ENCODE results near the gene PRKACB.
"Not testable (repeated sequence)": the region's sequence is repeated elsewhere in the genome, so short reads cannot be mapped to it uniquely, and the experiment has no call there.

Gene PRKACB

GRCh38 chr1:84143796-84144565, at the start of gene PRKACB:
PRKACB (plus strand) TSS chr1:84144271; CDS start chr1:84144362, 91 bp downstream.
- no peak for DNase-seq (ENCODE audit: low read depth, low spot score)

- DNase-seq (ENCODE audit: low read depth, low spot score), result no peak
Measured at GRCh38 chr1:84095308-84095707, 48.8 kb upstream of the PRKACB start.

DNA sequence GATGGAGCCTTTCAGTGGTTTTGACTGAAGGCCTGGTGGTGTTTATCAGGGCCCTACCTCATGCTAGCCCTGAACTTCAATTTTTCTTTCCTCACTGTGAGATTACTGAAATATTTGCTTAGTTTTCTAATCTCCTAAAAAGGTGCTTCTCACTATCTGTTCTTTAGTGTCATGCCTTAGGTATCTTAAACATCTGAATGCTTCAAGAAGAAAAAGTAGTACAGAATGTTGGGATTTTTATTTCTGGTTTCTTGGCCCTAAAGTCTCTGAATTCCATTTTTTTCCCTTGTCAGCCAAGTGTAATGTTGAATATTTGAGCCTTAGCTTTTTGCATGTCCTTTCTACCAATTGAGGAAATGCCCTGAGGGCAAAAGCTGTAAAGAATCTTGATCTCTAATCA, 47.9 kb upstream of the PRKACB start:
- no peak for DNase-seq (ENCODE audit: low read depth, low spot score)

- DNase-seq (ENCODE audit: low read depth, low spot score), result no peak
Measured at GRCh38 chr1:84101204-84101603, 42.9 kb upstream of the PRKACB start.

- DNase-seq (ENCODE audit: low read depth, low spot score), result peak; percentile 31
Measured at GRCh38 chr1:84103197-84103992, 40.7 kb upstream of the PRKACB start.

- not testable (repeated sequence) for DNase-seq (ENCODE audit: low read depth, low spot score)
Measured at GRCh38 chr1:84107538-84107937, 36.5 kb upstream of the PRKACB start.

DNA sequence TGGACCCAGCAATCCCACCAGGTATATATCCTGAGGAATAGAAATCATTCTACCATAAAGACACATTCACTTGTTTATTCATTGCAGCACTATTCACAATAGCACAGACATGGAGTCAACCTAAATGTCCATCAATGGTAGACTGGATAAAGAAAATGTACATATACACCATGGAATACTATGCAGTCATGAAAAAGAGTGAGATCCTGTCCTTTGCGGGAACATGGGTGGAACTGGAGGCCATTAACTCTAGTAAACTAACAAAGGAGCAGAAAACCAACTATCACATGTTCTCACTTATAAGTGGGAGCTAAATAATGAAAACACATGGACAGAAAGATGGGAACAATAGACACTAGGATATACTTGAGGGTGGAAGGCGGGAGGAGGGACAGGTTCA, 36.1 kb upstream of the PRKACB start:
- DNase-seq (ENCODE audit: low read depth, low spot score), result no peak

DNA sequence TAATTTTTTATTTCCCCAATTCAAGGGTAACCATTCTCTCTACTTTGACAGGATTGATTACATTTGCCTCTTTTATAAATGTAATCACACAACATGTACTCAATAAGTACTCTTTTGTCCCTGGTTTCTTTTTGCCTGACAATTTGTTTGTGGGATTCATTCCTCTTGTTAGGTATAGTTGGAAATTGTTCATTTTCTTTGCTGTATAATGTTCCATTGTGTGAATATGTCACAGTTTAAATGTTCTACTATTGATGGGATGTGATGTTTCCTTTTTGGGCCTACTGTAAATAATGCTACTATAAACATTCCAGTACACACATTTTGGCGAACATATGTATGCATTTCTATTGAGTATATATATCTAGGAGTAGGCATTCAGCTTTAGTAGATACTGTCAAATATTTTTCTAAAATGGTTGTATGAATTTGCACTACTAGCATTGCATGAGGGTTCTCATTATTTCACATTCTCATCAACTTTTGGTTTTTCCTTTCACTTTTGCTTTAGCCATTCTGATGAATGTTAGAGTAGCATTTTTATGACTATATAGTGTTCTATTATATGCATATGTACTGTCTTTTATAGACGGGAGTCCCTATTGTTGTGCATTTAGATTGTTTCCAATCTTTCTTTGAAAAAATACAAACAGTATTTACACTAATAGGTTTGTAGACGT, 35.0 kb upstream of the PRKACB start:
- no peak for DNase-seq (ENCODE audit: low read depth, low spot score)

GRCh38 chr1:84110629-84111028, 33.4 kb upstream of the PRKACB start:
- DNase-seq (ENCODE audit: low read depth, low spot score), result no peak

DNA sequence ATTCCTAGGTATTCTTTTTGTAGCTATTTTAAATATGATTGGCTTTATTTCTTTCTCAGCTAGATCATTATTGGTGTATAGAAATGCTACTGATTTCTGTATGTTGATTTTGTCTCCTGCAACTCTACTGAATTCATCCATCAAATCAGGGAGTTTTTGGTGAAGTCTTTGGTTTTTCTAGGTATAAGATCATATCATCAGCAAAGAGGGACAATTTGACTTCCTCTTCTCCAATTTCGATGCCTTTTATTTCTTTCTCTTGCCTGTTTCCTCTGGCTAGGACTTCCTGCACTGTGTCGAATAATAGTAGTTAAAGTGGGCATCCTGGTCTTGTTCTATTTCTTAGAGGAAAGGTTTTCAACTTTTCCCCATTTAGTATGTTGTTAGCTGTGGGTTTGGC, 27.5 kb upstream of the PRKACB start:
- no peak for DNase-seq (ENCODE audit: low read depth, low spot score)

- no peak for DNase-seq (ENCODE audit: low read depth, low spot score)
Measured at GRCh38 chr1:84117868-84118267, 26.2 kb upstream of the PRKACB start.

- DNase-seq (ENCODE audit: low read depth, low spot score), result no peak
Measured at GRCh38 chr1:84121360-84121759, 22.7 kb upstream of the PRKACB start.

- DNase-seq (ENCODE audit: low read depth, low spot score), result peak; percentile 43
Measured at GRCh38 chr1:84122780-84123382, 21.2 kb upstream of the PRKACB start.

GRCh38 chr1:84133479-84133878, 10.6 kb upstream of the PRKACB start:
- no peak for DNase-seq (ENCODE audit: low read depth, low spot score)

- DNase-seq (ENCODE audit: low read depth, low spot score), result no peak
Measured at GRCh38 chr1:84135341-84135740, 8.7 kb upstream of the PRKACB start.

DNA sequence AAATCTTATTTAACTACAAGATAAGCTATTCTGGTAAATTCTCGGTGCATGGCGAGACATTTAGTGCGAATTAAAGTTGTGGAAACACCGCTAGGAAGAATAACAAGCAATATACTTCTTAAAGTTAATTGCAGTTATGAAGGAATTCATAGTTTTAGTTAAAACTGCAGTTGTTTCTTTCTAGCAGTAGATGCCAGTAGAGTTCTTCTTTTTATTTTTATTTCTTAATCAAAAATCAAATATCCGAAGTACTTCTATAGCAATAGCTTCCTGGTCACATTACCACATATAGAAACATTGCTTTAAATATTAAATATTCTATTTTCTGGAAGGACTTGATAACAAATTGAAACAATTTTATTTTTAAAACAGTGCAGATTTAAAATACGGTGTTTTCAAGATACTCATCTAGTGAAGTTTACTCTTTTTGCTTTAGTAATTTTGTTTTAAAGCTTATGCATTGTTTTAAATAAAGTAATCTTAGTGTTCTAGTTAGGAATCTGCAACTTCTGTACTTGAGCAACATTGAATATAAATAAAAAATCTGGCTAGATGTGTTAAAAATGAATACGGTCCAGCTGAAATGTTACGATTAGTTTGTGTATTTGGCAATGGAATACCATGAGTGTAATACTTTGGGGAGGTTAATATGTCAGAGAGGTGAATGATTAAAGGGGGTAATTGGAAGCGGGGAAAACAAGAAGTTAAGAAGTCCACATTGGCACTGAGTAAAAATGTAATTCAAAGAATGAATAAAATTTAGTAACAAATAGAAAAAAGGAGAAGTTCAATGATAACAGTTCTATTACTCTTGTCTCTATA, 2.7 kb upstream of the PRKACB start:
- no peak for DNase-seq (ENCODE audit: low read depth, low spot score)

DNA sequence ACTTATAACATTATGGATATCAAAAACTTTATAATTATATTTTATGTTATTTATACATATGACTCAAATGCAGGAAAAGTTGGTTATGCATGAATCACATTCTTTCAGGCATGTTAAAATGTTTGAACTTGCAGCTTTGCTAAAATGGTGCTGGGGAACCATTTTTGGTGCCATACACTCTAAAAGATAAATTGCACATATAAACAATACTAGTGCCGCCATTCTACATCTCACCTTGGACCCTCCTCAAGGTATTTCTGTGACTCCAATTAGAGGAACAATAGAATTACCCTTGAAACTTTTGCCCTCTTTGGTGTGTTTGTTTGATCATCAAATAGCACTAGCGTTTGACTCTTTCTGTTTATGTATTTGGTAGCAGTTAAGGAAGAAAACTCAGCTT, 997 bp downstream of the PRKACB start:
- DNase-seq (ENCODE audit: low read depth, low spot score), result no peak

DNA sequence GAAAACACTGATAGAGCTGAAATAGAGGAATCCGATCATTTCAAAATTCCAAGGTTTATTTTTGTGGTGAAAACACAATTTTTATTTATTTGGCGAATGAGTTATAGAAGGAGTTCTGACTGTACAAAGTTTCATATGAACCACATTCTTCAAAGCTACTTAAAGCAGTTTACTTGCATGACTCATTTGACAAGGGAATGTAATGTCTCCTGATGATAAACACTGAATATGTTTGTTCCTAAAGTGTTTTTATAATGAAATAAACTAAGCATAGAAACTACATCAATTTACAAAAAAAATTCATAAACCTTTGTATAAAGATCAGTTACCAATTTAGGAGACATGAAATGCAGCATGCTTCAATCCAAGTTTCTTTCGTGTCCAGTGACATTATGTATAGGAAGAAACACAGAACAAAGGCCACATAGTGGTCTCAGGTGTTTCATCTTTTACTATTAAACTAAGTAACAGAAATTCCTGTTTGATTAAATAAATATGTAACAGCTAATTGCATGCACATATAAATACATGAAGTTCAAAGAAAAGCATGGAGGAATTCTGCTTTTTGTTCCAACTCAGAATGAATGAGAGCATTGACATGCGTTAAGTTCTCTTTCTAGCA, 2.5 kb downstream of the PRKACB start:
- no peak for DNase-seq (ENCODE audit: low read depth, low spot score)

- no peak for DNase-seq (ENCODE audit: low read depth, low spot score)
Measured at GRCh38 chr1:84148758-84149157, 4.7 kb downstream of the PRKACB start.

- DNase-seq (ENCODE audit: low read depth, low spot score), result no peak
Measured at GRCh38 chr1:84152649-84153056, 8.6 kb downstream of the PRKACB start.

GRCh38 chr1:84155517-84155916, 11.4 kb downstream of the PRKACB start:
- DNase-seq (ENCODE audit: low read depth, low spot score), result no peak
